Mucosa of stomach (tissue), 1 donor: ENCODE data around the gene TAL1.

Experiments
- H3K27me3 ChIP-seq: one replicate; pipeline ENCODE4 v1.7.0; 2013; ENCODE audit warnings: mild to moderate bottlenecking, low read length; ENCODE audit not compliant: control insufficient read depth, insufficient read depth
- H3K36me3 ChIP-seq: one replicate; pipeline ENCODE4 v1.7.0; 2013; ENCODE audit warnings: low read length; ENCODE audit not compliant: control insufficient read depth, insufficient read depth
- H3K4me1 ChIP-seq: one replicate; pipeline ENCODE4 v1.7.0; 2013; ENCODE audit warnings: mild to moderate bottlenecking, low read length; ENCODE audit not compliant: control insufficient read depth, insufficient read depth
- H3K4me3 ChIP-seq: one replicate; pipeline ENCODE4 v1.7.0; 2013; ENCODE audit warnings: low read length
- H3K9ac ChIP-seq: one replicate; pipeline ENCODE4 v1.7.0; 2013; ENCODE audit warnings: mild to moderate bottlenecking, low read length, moderate library complexity
- H3K9me3 ChIP-seq: one replicate; pipeline ENCODE4 v1.7.0; 2013; ENCODE audit warnings: mild to moderate bottlenecking, low read length, moderate library complexity; ENCODE audit not compliant: control insufficient read depth
- donor health status: Pancreatic carcinoma.

TAL1 gene

DNA sequence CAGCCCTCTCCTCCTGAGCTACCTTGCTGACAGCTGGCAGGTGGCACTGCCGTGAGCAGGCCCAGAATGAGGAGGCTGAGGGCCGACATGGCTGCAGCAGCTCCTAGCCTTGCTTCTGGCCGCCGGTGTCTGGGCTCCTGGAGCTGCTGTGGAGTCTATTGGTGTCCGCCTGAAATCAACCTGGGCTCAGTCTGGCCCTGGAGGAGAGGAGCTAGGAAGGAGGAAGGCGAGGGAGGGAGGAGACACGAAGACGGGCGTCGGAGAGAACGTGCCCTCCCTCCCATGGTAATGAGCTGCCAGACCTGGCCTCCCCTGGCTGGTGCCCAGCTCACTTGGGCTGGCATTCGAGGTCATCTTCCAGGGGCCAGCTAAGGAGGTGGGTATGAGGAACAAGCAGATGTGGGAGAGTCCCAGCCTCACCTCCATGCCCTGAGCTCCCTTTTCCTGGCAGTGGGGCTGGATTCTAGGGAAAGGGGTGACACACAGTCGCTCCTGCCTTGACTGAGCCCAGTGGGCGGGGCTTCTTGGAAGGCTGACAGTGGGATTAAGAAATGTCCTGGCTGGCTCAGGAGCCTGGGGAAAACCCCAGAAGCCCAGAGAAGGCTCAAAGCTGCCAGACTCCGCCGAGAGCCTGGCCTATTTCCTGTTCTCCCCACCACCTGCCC lies 42.0 kb downstream of the TAL1 start, which contains the start of gene PDZK1IP1:
Gene PDZK1IP1, minus strand, starts transcription at position 193 of the 665 bp plus-strand sequence. Its CDS starts 104 bp downstream, at position 89.
- peaks cover 65% of the 10 kb centered on the region for H3K4me1 ChIP-seq
- no peaks in the 10 kb centered on the region for H3K27me3 ChIP-seq
- H3K9me3 ChIP-seq, result no peaks in the 10 kb centered on the region
- H3K9ac ChIP-seq, result peak within 1 kb of the TSS; percentile 87
- no peaks in the 10 kb centered on the region for H3K36me3 ChIP-seq
- no peak within 1 kb of the TSS for H3K4me3 ChIP-seq

- Histone ChIP-seq H3K4me1 (peaks cover 65% of the 10 kb centered on the region), H3K27me3 (no peaks in the 10 kb centered on the region), H3K9me3 (no peaks in the 10 kb centered on the region), H3K4me3 (no peak overlapping the region), H3K9ac (peak overlapping the region; percentile 87), H3K36me3 (no peaks in the 10 kb centered on the region)
Measured at GRCh38 chr1:47188791-47189785, 42.9 kb downstream of the TAL1 start.

DNA sequence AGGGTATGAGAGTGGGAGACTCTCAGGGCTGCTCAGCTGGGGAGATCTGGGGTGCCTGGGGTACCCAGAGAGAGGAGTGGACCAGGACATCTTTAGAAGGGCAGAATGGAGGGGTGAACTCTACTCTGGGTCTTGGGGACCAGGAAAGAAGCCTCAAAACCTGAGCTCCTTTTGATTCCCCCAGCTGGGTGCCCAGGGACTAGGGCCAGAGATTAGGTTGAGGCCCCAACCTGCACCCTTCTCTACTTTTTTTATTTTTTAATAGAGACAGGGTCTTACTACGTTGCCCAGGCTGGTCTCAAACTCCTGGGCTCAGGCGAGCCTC lies 44.1 kb downstream of the TAL1 start:
- Histone ChIP-seq H3K9me3 (no peaks in the 10 kb centered on the region), H3K9ac (no peak overlapping the region), H3K36me3 (no peaks in the 10 kb centered on the region), H3K4me1 (peaks cover 67% of the 10 kb centered on the region), H3K4me3 (no peak overlapping the region), H3K27me3 (no peaks in the 10 kb centered on the region)

DNA sequence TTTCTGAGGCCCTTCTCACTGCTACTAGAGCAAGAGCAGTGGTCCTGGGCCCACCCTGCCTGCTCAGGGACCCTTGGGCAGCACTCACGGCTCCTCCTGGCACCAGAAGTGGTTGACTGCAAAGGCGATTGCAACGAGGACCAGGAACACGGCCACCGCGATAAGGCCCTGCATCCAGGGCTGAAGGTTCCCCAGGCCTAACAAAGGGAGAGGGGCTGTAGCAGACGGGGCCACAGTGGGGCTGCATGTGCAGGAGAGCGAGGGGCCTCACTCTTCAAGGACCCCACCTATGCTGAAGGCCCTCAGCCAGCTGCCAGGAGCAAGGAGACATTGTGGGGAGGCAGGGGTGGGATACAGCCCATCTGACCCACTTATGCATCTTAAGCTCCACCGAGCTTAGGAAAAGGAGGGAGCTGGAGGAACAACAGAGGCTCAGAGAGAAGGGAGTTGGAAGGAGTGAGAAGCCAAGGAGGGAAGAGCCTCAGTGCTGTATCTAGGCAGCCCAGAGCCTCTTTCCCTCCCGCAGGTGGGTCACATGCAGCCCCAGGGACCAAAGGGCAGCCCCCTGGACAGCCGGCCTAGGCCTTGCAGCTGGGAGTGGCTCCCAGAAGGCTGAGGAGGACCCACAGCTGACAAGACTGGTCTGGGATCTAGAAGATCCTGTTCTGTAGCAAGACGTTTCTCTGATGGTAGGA lies 44.6 kb downstream of the TAL1 start:
- H3K4me1 ChIP-seq, result peaks cover 67% of the 10 kb centered on the region
- H3K4me3 ChIP-seq, result no peak overlapping the region
- H3K27me3 ChIP-seq, result no peaks in the 10 kb centered on the region
- H3K36me3 ChIP-seq, result no peaks in the 10 kb centered on the region
- H3K9me3 ChIP-seq, result no peaks in the 10 kb centered on the region
- no peak overlapping the region for H3K9ac ChIP-seq

- Histone ChIP-seq H3K9me3 (no peaks in the 10 kb centered on the region), H3K27me3 (peaks cover under 1% of the 10 kb centered on the region), H3K36me3 (no peaks in the 10 kb centered on the region), H3K9ac (no peak overlapping the region), H3K4me3 (no peak overlapping the region), H3K4me1 (peaks cover 67% of the 10 kb centered on the region)
Measured at GRCh38 chr1:47186267-47187185, 45.5 kb downstream of the TAL1 start.

- no peaks in the 10 kb centered on the region for H3K9me3 ChIP-seq
- H3K27me3 ChIP-seq, result peaks cover 4% of the 10 kb centered on the region
- H3K4me3 ChIP-seq, result no peak overlapping the region
- no peak overlapping the region for H3K9ac ChIP-seq
- no peaks in the 10 kb centered on the region for H3K36me3 ChIP-seq
- H3K4me1 ChIP-seq, result peaks cover 67% of the 10 kb centered on the region
Measured at GRCh38 chr1:47184822-47185677, 47.0 kb downstream of the TAL1 start.

- Histone ChIP-seq H3K27me3 (peaks cover 4% of the 10 kb centered on the region), H3K9me3 (no peaks in the 10 kb centered on the region), H3K36me3 (no peaks in the 10 kb centered on the region), H3K9ac (no peak overlapping the region), H3K4me1 (peaks cover 67% of the 10 kb centered on the region), H3K4me3 (no peak overlapping the region)
Measured at GRCh38 chr1:47184090-47184821, 47.8 kb downstream of the TAL1 start.

- Histone ChIP-seq H3K36me3 (no peaks in the 10 kb centered on the region), H3K9me3 (no peaks in the 10 kb centered on the region), H3K9ac (no peak overlapping the region), H3K27me3 (peaks cover 4% of the 10 kb centered on the region), H3K4me3 (no peak overlapping the region), H3K4me1 (peaks cover 62% of the 10 kb centered on the region)
Measured at GRCh38 chr1:47183308-47184089, 48.5 kb downstream of the TAL1 start.

- Histone ChIP-seq H3K9me3 (no peaks in the 10 kb centered on the region), H3K4me1 (peaks cover 56% of the 10 kb centered on the region), H3K4me3 (no peak overlapping the region), H3K27me3 (peaks cover 4% of the 10 kb centered on the region), H3K36me3 (no peaks in the 10 kb centered on the region), H3K9ac (peak overlapping the region; percentile 51)
Measured at GRCh38 chr1:47182676-47183235, 49.3 kb downstream of the TAL1 start.
